HG03378 (cell line): Measurements from ENCODE around the gene SMYD2.

Experiments
- ATAC-seq: cut with Tn5 transposase; IDR thresholded peaks from one replicate; pipeline ENCODE4 v1.9.1; 2021; ENCODE audit warnings: mild to moderate bottlenecking, moderate library complexity; ENCODE audit not compliant: unreplicated experiment

Gene SMYD2

DNA sequence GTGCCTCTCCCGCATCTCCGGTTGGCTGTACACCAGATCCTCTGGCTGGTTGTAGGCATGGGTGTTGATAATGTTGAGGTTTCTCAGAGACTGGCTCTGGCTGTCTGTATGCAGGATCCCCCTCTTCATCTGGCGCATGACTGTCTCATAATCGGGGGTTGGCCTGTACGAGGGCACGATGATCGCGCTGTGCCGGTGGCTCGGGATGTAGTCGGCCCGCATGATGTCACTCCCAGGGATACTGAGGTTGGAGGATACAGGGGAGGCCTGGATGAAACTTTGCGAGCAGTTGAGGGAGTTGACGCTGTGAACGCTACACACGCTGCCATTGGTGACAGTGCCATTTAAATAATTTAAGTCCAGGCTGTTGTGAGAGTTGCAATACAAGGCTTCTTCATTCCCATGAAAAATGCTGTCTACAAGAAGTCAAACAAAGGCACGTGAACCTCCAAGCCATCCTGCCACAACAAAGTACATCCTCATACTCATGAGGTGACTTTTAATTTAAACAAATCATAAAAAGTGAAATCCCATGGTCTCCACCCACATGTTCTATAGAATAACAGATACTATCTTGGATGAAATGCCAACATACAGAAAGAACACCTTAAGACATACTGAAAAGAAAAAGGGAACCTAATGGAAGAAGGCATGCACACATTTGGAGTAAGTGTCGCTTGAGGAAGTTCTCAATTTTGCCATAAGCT lies 103.6 kb downstream of the SMYD2 start:
- no peak for ATAC-seq

DNA sequence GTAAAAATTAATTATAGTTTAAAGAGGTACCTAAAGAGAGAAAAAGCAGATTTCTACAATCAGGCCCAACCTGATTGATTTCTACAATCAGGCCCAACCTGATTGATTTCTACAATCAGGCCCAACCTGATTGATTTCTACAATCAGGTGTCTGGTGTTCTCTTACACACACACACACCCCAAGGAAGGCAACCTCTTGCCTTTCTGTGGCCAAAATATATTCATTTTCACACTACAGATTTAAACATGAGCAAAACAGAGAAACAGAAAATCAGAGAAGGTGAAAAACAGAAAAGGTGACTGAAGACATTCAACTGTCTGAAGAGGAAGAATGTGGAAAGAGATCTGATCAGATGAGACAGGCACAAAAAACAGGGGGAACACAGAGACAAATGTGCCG lies 104.5 kb downstream of the SMYD2 start:
- ATAC-seq = no peak

DNA sequence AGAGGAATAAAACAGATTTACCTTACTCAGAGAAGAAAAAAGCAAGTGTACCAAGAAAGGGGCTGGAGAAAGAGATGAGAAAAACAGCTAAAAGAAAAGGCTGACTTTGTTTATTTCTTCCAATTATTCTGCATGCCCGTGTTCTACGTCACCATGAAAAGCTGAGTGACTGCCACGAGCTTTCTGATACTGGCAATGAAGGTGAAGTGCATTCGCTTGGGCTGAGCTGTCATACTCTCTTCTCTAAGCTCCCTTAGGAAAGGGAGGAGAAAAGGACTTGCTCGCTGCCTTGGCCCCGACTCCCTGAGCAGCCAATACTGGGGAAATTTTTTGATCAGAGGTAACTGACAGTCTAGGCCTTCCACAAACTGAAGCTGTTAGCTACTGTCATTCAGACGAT lies 105.4 kb downstream of the SMYD2 start:
- ATAC-seq = no peak
